ENCODE measurements around the gene CXCL3.

DNA sequence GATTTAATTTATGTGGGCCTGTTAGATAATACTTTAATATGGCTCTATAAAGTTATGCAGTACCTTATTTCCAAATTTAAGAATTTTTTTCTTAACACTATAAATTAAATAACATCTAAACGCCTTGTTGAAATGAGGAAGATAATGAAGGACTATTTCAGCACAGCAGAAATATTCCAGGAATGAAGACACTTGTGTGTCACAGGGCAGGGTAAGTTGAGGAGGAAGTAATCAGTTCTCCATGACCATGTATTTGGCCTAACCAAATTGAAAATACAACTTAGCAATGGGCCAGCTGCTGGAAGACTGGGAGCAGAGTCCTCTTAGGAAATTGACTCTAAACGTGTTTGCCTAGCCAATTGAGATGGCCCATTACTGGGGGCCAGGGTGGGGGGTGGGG lies 16.9 kb downstream of the CXCL3 start:
- TF ChIP-seq POLR2A (IDR thresholded peaks at IDR 0.05), result no peak
- TF ChIP-seq, protein P1, sequence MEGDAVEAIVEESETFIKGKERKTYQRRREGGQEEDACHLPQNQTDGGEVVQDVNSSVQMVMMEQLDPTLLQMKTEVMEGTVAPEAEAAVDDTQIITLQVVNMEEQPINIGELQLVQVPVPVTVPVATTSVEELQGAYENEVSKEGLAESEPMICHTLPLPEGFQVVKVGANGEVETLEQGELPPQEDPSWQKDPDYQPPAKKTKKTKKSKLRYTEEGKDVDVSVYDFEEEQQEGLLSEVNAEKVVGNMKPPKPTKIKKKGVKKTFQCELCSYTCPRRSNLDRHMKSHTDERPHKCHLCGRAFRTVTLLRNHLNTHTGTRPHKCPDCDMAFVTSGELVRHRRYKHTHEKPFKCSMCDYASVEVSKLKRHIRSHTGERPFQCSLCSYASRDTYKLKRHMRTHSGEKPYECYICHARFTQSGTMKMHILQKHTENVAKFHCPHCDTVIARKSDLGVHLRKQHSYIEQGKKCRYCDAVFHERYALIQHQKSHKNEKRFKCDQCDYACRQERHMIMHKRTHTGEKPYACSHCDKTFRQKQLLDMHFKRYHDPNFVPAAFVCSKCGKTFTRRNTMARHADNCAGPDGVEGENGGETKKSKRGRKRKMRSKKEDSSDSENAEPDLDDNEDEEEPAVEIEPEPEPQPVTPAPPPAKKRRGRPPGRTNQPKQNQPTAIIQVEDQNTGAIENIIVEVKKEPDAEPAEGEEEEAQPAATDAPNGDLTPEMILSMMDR (IDR thresholded peaks at IDR 0.05), result no peak
